Amygdala (tissue), 56 donors: ENCODE measurements around the gene GALNT2.
A peak's percentile ranks its signal among the peaks of the same experiment; 100 is the strongest.

Experiments used
- DNase-seq, 56 donors: peaks; one replicate each; lab custom pipeline; 2025; lab: John Stamatoyannopoulos, UW

GALNT2 gene

GRCh38 chr1:230109066-230109465 is 42.0 kb downstream of the GALNT2 start:
- no peak for DNase-seq

GRCh38 chr1:230109895-230110667 is 43.0 kb downstream of the GALNT2 start:
- DNase-seq = no peak

- DNase-seq = no peak
Observed at GRCh38 chr1:230110971-230111370, 43.9 kb downstream of the GALNT2 start.

GRCh38 chr1:230112131-230112701 is 45.2 kb downstream of the GALNT2 start:
- peak in 41 of 56 donors; percentile 26 to 77 (median 58) for DNase-seq

- no peak for DNase-seq
Observed at GRCh38 chr1:230112782-230113181, 45.7 kb downstream of the GALNT2 start.

GRCh38 chr1:230113235-230113592 is 46.2 kb downstream of the GALNT2 start:
- no peak for DNase-seq

GRCh38 chr1:230113593-230114236 is 46.7 kb downstream of the GALNT2 start:
- peak in 3 of 56 donors; percentile 16 to 65 (median 61) for DNase-seq

GRCh38 chr1:230114237-230114651 is 47.2 kb downstream of the GALNT2 start:
- no peak for DNase-seq

GRCh38 chr1:230117694-230118093 is 50.7 kb downstream of the GALNT2 start:
- DNase-seq = no peak

GRCh38 chr1:230119340-230119739 is 52.3 kb downstream of the GALNT2 start:
- DNase-seq = no peak

GRCh38 chr1:230120289-230120920 is 53.4 kb downstream of the GALNT2 start:
- no peak for DNase-seq

GRCh38 chr1:230120921-230121381 is 53.9 kb downstream of the GALNT2 start:
- no peak for DNase-seq

- DNase-seq = no peak
Observed at GRCh38 chr1:230121950-230122349, 54.9 kb downstream of the GALNT2 start.

GRCh38 chr1:230122366-230123279 is 55.6 kb downstream of the GALNT2 start:
- no peak for DNase-seq

- no peak for DNase-seq
Observed at GRCh38 chr1:230123280-230124185, 56.5 kb downstream of the GALNT2 start.

- DNase-seq = no peak
Observed at GRCh38 chr1:230124186-230125128, 57.4 kb downstream of the GALNT2 start.

- no peak for DNase-seq
Observed at GRCh38 chr1:230125141-230125540, 58.1 kb downstream of the GALNT2 start.
